Endothelial cell of umbilical vein (primary cell): ENCODE results near the gene LZTS3.
"Not testable (repeated sequence)": the region's sequence is repeated elsewhere in the genome, so short reads cannot be mapped to it uniquely, and the experiment has no call there.

Source experiments
- CTCF ChIP-seq, 2 donors: IDR thresholded peaks; 1 replicate in 1 of 2; 2 replicates in 1 of 2; pipeline ENCODE4 v1.5.1; 2011; ENCODE audit warnings: low read length in 2 of 2, mild to moderate bottlenecking in 2 of 2, moderate library complexity in 2 of 2, control low read depth in 1 of 2, inconsistent platforms in 1 of 2, low read depth in 1 of 2; ENCODE audit not compliant: insufficient read depth in 1 of 2; ENCODE audit errors: extremely low read depth in 1 of 2
- FOS ChIP-seq: IDR thresholded peaks from 2 replicates; pipeline ENCODE4 v1.6.1; 2011; ENCODE audit warnings: mild to moderate bottlenecking, low read length, moderate library complexity, borderline replicate concordance; ENCODE audit not compliant: insufficient read depth
- POLR2AphosphoS5 ChIP-seq: IDR thresholded peaks from 2 replicates; pipeline ENCODE4 v1.6.1; 2012; ENCODE audit warnings: low read depth, mild to moderate bottlenecking, control low read depth, low read length, moderate library complexity; ENCODE audit not compliant: insufficient read depth

GRCh38 chr20:3125776-3126526 lies 47.4 kb downstream of the LZTS3 start:
- not testable (repeated sequence) for TF ChIP-seq CTCF (IDR thresholded peaks at IDR 0.05; ENCODE audit: extremely low read depth in 1 of 2, insufficient read depth in 1 of 2, low read depth in 1 of 2, low read length in 2 of 2); FOS; POLR2AphosphoS5
